Measurements from ENCODE around the gene ASB2. TPM values are rescaled to one million over a fixed set of nuclear protein-coding genes. Genes with fewer than 3 reads are reported as not detected.

Gene ASB2
- total RNA-seq, 1 experiment from 2014 or later: not detected

GRCh38 chr14:94016446-94016976, 40.1 kb upstream of the ASB2 start:
- Histone ChIP-seq H2AFZ (no peak overlapping the region), H3K9me2 (ENCODE audit: insufficient read depth) (no peaks in the 10 kb centered on the region), H3K4me2 (no peak overlapping the region), H3K79me2 (ENCODE audit: low read depth) (no peaks in the 10 kb centered on the region), H3K9me3 (ENCODE audit: insufficient read depth, low read depth) (no peaks in the 10 kb centered on the region), H3K36me3 (ENCODE audit: low read depth) (no peaks in the 10 kb centered on the region), H4K20me1 (ENCODE audit: insufficient read depth) (no peaks in the 10 kb centered on the region), H3K27me3 (ENCODE audit: insufficient read depth, low read depth) (no peaks in the 10 kb centered on the region), H3K4me1 (replicated peaks; ENCODE audit: insufficient read depth) (peaks cover 29% of the 10 kb centered on the region), H3K27ac (no peak overlapping the region), H3K4me3 (no peak overlapping the region), H3F3A (ENCODE audit: insufficient read depth, low read depth) (peaks cover 2% of the 10 kb centered on the region; the same call in 1 of the 2 replicates)
- intact Hi-C loops (cut with micrococcal nuclease; ENCODE audit: unreplicated experiment): no loop called here
- ChIA-PET POLR2A (ENCODE audit: unreplicated experiment) (no interaction called here), CTCF (no interaction called here)
- DNase-seq: no peak
- BruUV-seq (replicated peaks): no TSS peak
- TF ChIP-seq CTCF (conservative IDR thresholded peaks at IDR 0.05): no peak
- no peak for TF ChIP-seq EZH2 (IDR thresholded peaks at IDR 0.05; ENCODE audit: low read depth)

- Histone ChIP-seq H3K9me2 (ENCODE audit: insufficient read depth) (no peaks in the 10 kb centered on the region), H3K36me3 (ENCODE audit: low read depth) (no peaks in the 10 kb centered on the region), H3K4me2 (no peak overlapping the region), H3K9me3 (ENCODE audit: insufficient read depth, low read depth) (no peaks in the 10 kb centered on the region), H3K4me1 (replicated peaks; ENCODE audit: insufficient read depth) (peaks cover 22% of the 10 kb centered on the region), H3K27ac (no peak overlapping the region), H3F3A (ENCODE audit: insufficient read depth, low read depth) (no peaks in the 10 kb centered on the region), H3K27me3 (ENCODE audit: insufficient read depth, low read depth) (no peaks in the 10 kb centered on the region), H2AFZ (no peak overlapping the region), H3K4me3 (no peak overlapping the region), H4K20me1 (ENCODE audit: insufficient read depth) (no peaks in the 10 kb centered on the region), H3K79me2 (ENCODE audit: low read depth) (no peaks in the 10 kb centered on the region)
- POLR2A ChIA-PET (ENCODE audit: unreplicated experiment): no interaction called here
- TF ChIP-seq CTCF (conservative IDR thresholded peaks at IDR 0.05) (no peak), EZH2 (IDR thresholded peaks at IDR 0.05; ENCODE audit: low read depth) (no peak)
- DNase-seq: no peak
- intact Hi-C loops (cut with micrococcal nuclease; ENCODE audit: unreplicated experiment): no loop called here
- BruUV-seq (replicated peaks): no TSS peak
- CTCF ChIA-PET: interaction anchor here (0.5 kb wide), 1 partner anchor 477 kb away, joined by 18 read pairs; no protein-coding TSS in a partner anchor
Measured at GRCh38 chr14:94015223-94015622, 38.9 kb upstream of the ASB2 start.

- no peak for TF ChIP-seq EZH2 (IDR thresholded peaks at IDR 0.05; ENCODE audit: low read depth)
- no peak for TF ChIP-seq CTCF (conservative IDR thresholded peaks at IDR 0.05)
- CTCF ChIA-PET: no interaction called here
- intact Hi-C loops (cut with micrococcal nuclease; ENCODE audit: unreplicated experiment): no loop called here
- H3K9me2 ChIP-seq (ENCODE audit: insufficient read depth): no peaks in the 10 kb centered on the region
- BruUV-seq (replicated peaks): no TSS peak
- H3K9me3 ChIP-seq (ENCODE audit: insufficient read depth, low read depth): no peaks in the 10 kb centered on the region
- no peaks in the 10 kb centered on the region for H3F3A ChIP-seq (ENCODE audit: insufficient read depth, low read depth)
- H3K27me3 ChIP-seq (ENCODE audit: insufficient read depth, low read depth): no peaks in the 10 kb centered on the region
- H4K20me1 ChIP-seq (ENCODE audit: insufficient read depth): no peaks in the 10 kb centered on the region
- H3K79me2 ChIP-seq (ENCODE audit: low read depth): no peaks in the 10 kb centered on the region
- H3K27ac ChIP-seq: no peak overlapping the region
- no peak overlapping the region for H3K4me2 ChIP-seq
- H3K36me3 ChIP-seq (ENCODE audit: low read depth): no peaks in the 10 kb centered on the region
- POLR2A ChIA-PET (ENCODE audit: unreplicated experiment): no interaction called here
- no peak overlapping the region for H2AFZ ChIP-seq
- peaks cover 16% of the 10 kb centered on the region for H3K4me1 ChIP-seq (replicated peaks; ENCODE audit: insufficient read depth)
- no peak overlapping the region for H3K4me3 ChIP-seq
- no peak for DNase-seq
Measured at GRCh38 chr14:94014382-94014781, 38.0 kb upstream of the ASB2 start.

Data from PC-9 (cell line).